GM12878 (cell line): ENCODE data around the gene COL11A2. TPM values are rescaled to one million over a fixed set of nuclear protein-coding genes. Genes with fewer than 3 reads are reported as not detected.
"Not testable (repeated sequence)": the region's sequence is repeated elsewhere in the genome, so short reads cannot be mapped to it uniquely, and the experiment has no call there.

Experiments
- ATAC-seq: fragments of 200-7000 bp; cut with Tn5 transposase; 3 replicates; pipeline ENCODE4 v1.9.1; 2020; ENCODE audit warnings: mild to moderate bottlenecking, moderate library complexity
- BruUV-seq: library from RNA; stranded (reverse); fragments of 400-500 nt; replicated peaks from 2 replicates; lab custom pipeline; 2021; lab: Mats Ljungman, UMichigan
- CTCF ChIA-PET: fragments of 300-600 bp; sonication (Branson Sonifier 250); formaldehyde crosslinking; extraction: SDS; loops from one replicate; lab custom pipeline; 2021; ENCODE audit warnings: inconsistent platforms; lab: Yijun Ruan, JAX
- POLR2A ChIA-PET: fragments of 350-600 bp; formaldehyde crosslinking; extraction: SDS; loops from one replicate; lab custom pipeline; 2021; ENCODE audit warnings: inconsistent platforms; lab: Charles Lee
- RAD21 ChIA-PET: fragments of 300-600 bp; sonication (Branson Sonifier 250); formaldehyde crosslinking; loops from one replicate; lab custom pipeline; 2023; ENCODE audit warnings: antibody characterized with exemption; ENCODE audit not compliant: unreplicated experiment; lab: Charles Lee
- SMC1A ChIA-PET: fragments of 300-600 bp; sonication (Branson Sonifier 250); formaldehyde crosslinking; loops from one replicate; lab custom pipeline; 2023; ENCODE audit not compliant: unreplicated experiment, uncharacterized antibody; lab: Charles Lee
- DNase-seq: peaks from one replicate; pipeline ENCODE4 v3.0.0-alpha.2; 2011; ENCODE audit warnings: low read depth, low spot score
- FAIRE-seq: peaks from 3 replicates; lab custom pipeline; 2011; peaks lifted over from hg19 to GRCh38; lab: Jason Lieb, UNC
- H2AFZ ChIP-seq: 2 replicates; pipeline ENCODE4 v1.6.0; 2011; ENCODE audit warnings: low read depth, low read length, control low read depth; ENCODE audit not compliant: control insufficient read depth
- H3K27ac ChIP-seq: 2 replicates; pipeline ENCODE4 v1.5.1; 2011; ENCODE audit warnings: control low read depth; ENCODE audit not compliant: control insufficient read depth, insufficient read depth
- H3K27me3 ChIP-seq, 2 experiments: replicated peaks in 1 of 2; 2 replicates each; pipeline versions ENCODE4 v1.6.0 to v1.6.1; 2011; ENCODE audit warnings: low read length in 1 of 2; ENCODE audit not compliant: control insufficient read depth in 2 of 2, insufficient read depth in 2 of 2
- H3K36me3 ChIP-seq, 2 experiments: 2 replicates each; pipeline ENCODE4 v1.5.1; 2011; ENCODE audit warnings: low read length in 1 of 2; ENCODE audit not compliant: control insufficient read depth in 2 of 2, insufficient read depth in 2 of 2
- H3K4me1 ChIP-seq: 2 replicates; pipeline ENCODE4 v1.6.1; 2011; ENCODE audit warnings: mild to moderate bottlenecking, low read length, moderate library complexity, mixed read lengths; ENCODE audit not compliant: control insufficient read depth, insufficient read depth
- H3K4me2 ChIP-seq: 2 replicates; pipeline ENCODE4 v1.6.0; 2011; ENCODE audit warnings: control low read depth; ENCODE audit not compliant: control insufficient read depth, insufficient read depth
- H3K4me3 ChIP-seq: fragments of 200-600 bp; sonication (generic); 2 replicates; pipeline ENCODE4 v1.5.1; 2016
- H3K79me2 ChIP-seq: 2 replicates; pipeline ENCODE4 v1.6.0; 2011; ENCODE audit warnings: low read length; ENCODE audit not compliant: control insufficient read depth, insufficient read depth
- H3K9ac ChIP-seq: 2 replicates; pipeline ENCODE4 v1.8.0; 2011; ENCODE audit warnings: low read length, control low read depth, mixed read lengths; ENCODE audit not compliant: control insufficient read depth, insufficient read depth
- H3K9me3 ChIP-seq: replicated peaks from 3 replicates; pipeline ENCODE4 v1.5.1; 2011; ENCODE audit warnings: mild to moderate bottlenecking, low read length; ENCODE audit not compliant: control insufficient read depth, insufficient read depth
- H4K20me1 ChIP-seq: 2 replicates; pipeline ENCODE4 v1.6.0; 2011; ENCODE audit not compliant: control insufficient read depth, insufficient read depth
- BACH1 ChIP-seq: fragments of 450-650 bp; IDR thresholded peaks from 2 replicates; pipeline ENCODE4 v1.6.1; 2017; ENCODE audit warnings: mild to moderate bottlenecking, borderline replicate concordance
- BCL11A ChIP-seq: IDR thresholded peaks from 2 replicates; pipeline ENCODE4 v1.6.1; 2011; ENCODE audit warnings: low read depth, low read length
- CBX5 ChIP-seq: sonication (generic); IDR thresholded peaks from 2 replicates; pipeline ENCODE4 v1.6.1; 2016; ENCODE audit warnings: low read depth, moderate library complexity, mild to moderate bottlenecking, inconsistent platforms
- HCFC1 ChIP-seq: fragments of 150-350 bp; IDR thresholded peaks from 2 replicates; pipeline ENCODE4 v1.6.1; 2014; ENCODE audit warnings: low read length
- RFX5 ChIP-seq: IDR thresholded peaks from 2 replicates; pipeline ENCODE4 v1.6.1; 2011; ENCODE audit warnings: low read depth, low read length, improper control_type of control experiment
- SIX5 ChIP-seq: IDR thresholded peaks from 2 replicates; pipeline ENCODE4 v1.6.1; 2011; ENCODE audit warnings: mild to moderate bottlenecking, low read depth, low read length, moderate library complexity; ENCODE audit not compliant: severe bottlenecking
- WGBS: methylation state at CpG from one replicate; pipeline ENCODE4 v1.1.6; 2016; ENCODE audit warnings: low lambda C conversion rate; ENCODE audit not compliant: insufficient replicate concordance, insufficient coverage; ENCODE audit errors: missing lambda C conversion rate; 5-methylcytosine and 5-hydroxymethylcytosine counted together
- in situ Hi-C: fragments of 300-500 bp; cut with MboI; formaldehyde crosslinking; loops from 9 replicates; pipeline ENCODE4 v1.14.3; 2018; ENCODE audit warnings: mixed read lengths
- intact Hi-C: fragments of 100-400 bp; cut with micrococcal nuclease; formaldehyde crosslinking; loops from one replicate; pipeline ENCODE4 v1.14.2; 2022; ENCODE audit not compliant: unreplicated experiment
- polyA plus RNA-seq, 11 experiments: library from polyadenylated mRNA; depleted of rRNA in 4 of 11; unstranded in 6 of 11; stranded (reverse) in 5 of 11; fragments of >200 nt; fragmentation: Nextera tagmentation in 4 of 11; fragmentation: Illumina TruSeq in 1 of 11; extraction: Ambion mirVana in 4 of 11; extraction: Trizol in 1 of 11; gene quantifications; 1 replicate in 1 of 11; 2 replicates in 10 of 11; pipeline versions ENCODE4 v1.2.1 to v1.2.3, GENCODE V29; 2011 to 2016; ENCODE audit warnings: inconsistent platforms in 2 of 11, missing spikeins in 2 of 11, low read depth in 1 of 11
- total RNA-seq, 4 experiments: library from RNA; depleted of rRNA in 3 of 4; stranded (reverse); fragments of >200 nt in 3 of 4; fragmentation: Illumina TruSeq in 1 of 4; extraction: Trizol in 1 of 4; gene quantifications; 2 replicates each; pipeline versions ENCODE4 v1.2.1 to v1.2.3, GENCODE V29; 2013 to 2021
- TF ChIP-seq, protein P1 (sequence below), 3 experiments: IDR thresholded peaks in 2 of 3; conservative IDR thresholded peaks in 1 of 3; 2 replicates each; pipeline ENCODE4 v1.5.1; 2011; ENCODE audit warnings: low read depth in 3 of 3, low read length in 3 of 3, mild to moderate bottlenecking in 3 of 3, control low read depth in 2 of 3, moderate library complexity in 2 of 3, inconsistent platforms in 1 of 3, mixed read lengths in 1 of 3; ENCODE audit not compliant: control insufficient read depth in 2 of 3, insufficient read depth in 1 of 3; ENCODE audit errors: extremely low read depth in 1 of 3
- TF ChIP-seq, protein P2 (sequence below): IDR thresholded peaks from 2 replicates; pipeline ENCODE4 v1.6.1; 2011; ENCODE audit warnings: borderline replicate concordance, low read depth, mild to moderate bottlenecking, moderate library complexity, mixed read lengths, low read length; ENCODE audit not compliant: insufficient read depth; ENCODE audit errors: extremely low read length

COL11A2 gene
- total and polyA plus RNA-seq, 10 of the 15 experiments (the other 5 are each of a cell fraction or from before 2014, with no cell fraction given) = 0.03 to 0.83 (median 0.22) TPM; not detected in 1

- H3K9me3 ChIP-seq, POLR2A ChIA-PET, H3K79me2 ChIP-seq, in situ Hi-C loops, H3K9ac ChIP-seq, H3K36me3 ChIP-seq, H3K27ac ChIP-seq, H3K4me3 ChIP-seq, H2AFZ ChIP-seq, H3K27me3 ChIP-seq, H3K4me1 ChIP-seq, FAIRE-seq, H4K20me1 ChIP-seq, RAD21 ChIA-PET, ATAC-seq, intact Hi-C loops, DNase-seq, BruUV-seq, H3K4me2 ChIP-seq: not testable (repeated sequence)
- CTCF ChIA-PET = interaction anchor here (0.8 to 1.6 kb wide), 4 partner anchors 18 to 73 kb away, joined by 4 to 6 read pairs (median 4); partner anchors contain the start of gene RING1
- WGBS = 54% methylated on average over 12 of the region's 14 CpGs
- SMC1A ChIA-PET = interaction anchor here (1.2 kb wide), 1 partner anchor 29 kb away, joined by 5 read pairs; no protein-coding TSS in a partner anchor
These were observed 34.3 kb upstream of the COL11A2 start for GRCh38 chr6:33226503-33227120.

DNA sequence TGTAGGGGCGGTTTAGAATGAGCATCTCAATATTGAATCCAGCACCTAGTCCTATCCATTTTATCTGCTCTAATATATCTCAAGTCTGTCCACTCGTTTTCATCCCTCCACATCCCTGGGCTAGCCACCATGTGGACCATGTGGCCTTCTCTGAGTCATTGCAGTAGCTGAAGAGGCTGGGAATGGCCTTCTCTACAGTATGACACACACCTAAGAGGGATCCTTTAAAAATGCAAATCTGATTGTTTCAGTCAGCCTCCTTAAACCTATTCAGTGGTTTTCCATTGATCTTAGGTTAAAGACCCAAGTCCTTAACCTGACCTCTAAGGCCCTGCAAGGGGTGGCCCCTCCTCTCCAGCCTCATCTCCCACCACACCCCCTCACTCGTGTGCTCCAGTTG lies 25.4 kb upstream of the COL11A2 start:
- in situ Hi-C loops (no loop called here), intact Hi-C loops (no loop called here)
- CTCF ChIA-PET = no interaction called here
- SMC1A ChIA-PET = no interaction called here
- Histone ChIP-seq H3K27ac (no peak overlapping the region), H3K4me1 (peaks cover 8% of the 10 kb centered on the region), H3K9ac (no peak overlapping the region), H3K79me2 (no peaks in the 10 kb centered on the region), H3K27me3 (peaks cover 2 to 3% of the 10 kb centered on the region in 2 experiments), H4K20me1 (no peaks in the 10 kb centered on the region; the same call in 1 of the 2 replicates), H3K4me3 (no peak overlapping the region), H2AFZ (no peak overlapping the region), H3K4me2 (no peak overlapping the region), H3K9me3 (no peaks in the 10 kb centered on the region), H3K36me3 (no peaks in the 10 kb centered on the region)
- no TSS peak for BruUV-seq
- TF ChIP-seq, protein P1, sequence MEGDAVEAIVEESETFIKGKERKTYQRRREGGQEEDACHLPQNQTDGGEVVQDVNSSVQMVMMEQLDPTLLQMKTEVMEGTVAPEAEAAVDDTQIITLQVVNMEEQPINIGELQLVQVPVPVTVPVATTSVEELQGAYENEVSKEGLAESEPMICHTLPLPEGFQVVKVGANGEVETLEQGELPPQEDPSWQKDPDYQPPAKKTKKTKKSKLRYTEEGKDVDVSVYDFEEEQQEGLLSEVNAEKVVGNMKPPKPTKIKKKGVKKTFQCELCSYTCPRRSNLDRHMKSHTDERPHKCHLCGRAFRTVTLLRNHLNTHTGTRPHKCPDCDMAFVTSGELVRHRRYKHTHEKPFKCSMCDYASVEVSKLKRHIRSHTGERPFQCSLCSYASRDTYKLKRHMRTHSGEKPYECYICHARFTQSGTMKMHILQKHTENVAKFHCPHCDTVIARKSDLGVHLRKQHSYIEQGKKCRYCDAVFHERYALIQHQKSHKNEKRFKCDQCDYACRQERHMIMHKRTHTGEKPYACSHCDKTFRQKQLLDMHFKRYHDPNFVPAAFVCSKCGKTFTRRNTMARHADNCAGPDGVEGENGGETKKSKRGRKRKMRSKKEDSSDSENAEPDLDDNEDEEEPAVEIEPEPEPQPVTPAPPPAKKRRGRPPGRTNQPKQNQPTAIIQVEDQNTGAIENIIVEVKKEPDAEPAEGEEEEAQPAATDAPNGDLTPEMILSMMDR (IDR thresholded peaks at IDR 0.05 in 2 of 3, conservative IDR thresholded peaks at IDR 0.05 in 1 of 3; ENCODE audit: control insufficient read depth in 2 of 3, extremely low read depth in 1 of 3, insufficient read depth in 1 of 3, low read depth in 3 of 3, low read length in 3 of 3) = no peak
- TF ChIP-seq, protein P2, sequence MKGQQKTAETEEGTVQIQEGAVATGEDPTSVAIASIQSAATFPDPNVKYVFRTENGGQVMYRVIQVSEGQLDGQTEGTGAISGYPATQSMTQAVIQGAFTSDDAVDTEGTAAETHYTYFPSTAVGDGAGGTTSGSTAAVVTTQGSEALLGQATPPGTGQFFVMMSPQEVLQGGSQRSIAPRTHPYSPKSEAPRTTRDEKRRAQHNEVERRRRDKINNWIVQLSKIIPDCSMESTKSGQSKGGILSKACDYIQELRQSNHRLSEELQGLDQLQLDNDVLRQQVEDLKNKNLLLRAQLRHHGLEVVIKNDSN = no peak
- TF ChIP-seq CBX5 = no peak
- TF ChIP-seq BCL11A = no peak
- TF ChIP-seq SIX5 = no peak
- TF ChIP-seq BACH1 = no peak
- no peak for TF ChIP-seq HCFC1
- no peak for TF ChIP-seq RFX5
- RAD21 ChIA-PET = no interaction called here
- POLR2A ChIA-PET = interaction anchor here (0.8 kb wide), 1 partner anchor 10 kb away, joined by 3 read pairs; no protein-coding TSS in a partner anchor
- no peak for FAIRE-seq
- ATAC-seq = no peak
- 33% methylated on average over 3 of the region's 3 CpGs for WGBS
- no peak for DNase-seq
